Fibroblast of villous mesenchyme (primary cell): ENCODE results near the gene UBAP2L. TPM values are rescaled to one million over a fixed set of nuclear protein-coding genes. Genes with fewer than 3 reads are reported as not detected.
"Not testable (repeated sequence)": the region's sequence is repeated elsewhere in the genome, so short reads cannot be mapped to it uniquely, and the experiment has no call there.

Source experiments
- DNase-seq: peaks from one replicate; pipeline ENCODE4 v3.0.0-alpha.2; 2010; ENCODE audit warnings: low read depth
- H3K4me3 ChIP-seq: 2 replicates; pipeline ENCODE4 v1.5.1; 2011; ENCODE audit warnings: low read depth, mild to moderate bottlenecking, low read length
- CTCF ChIP-seq: IDR thresholded peaks from 2 replicates; pipeline ENCODE4 v1.5.1; 2012; ENCODE audit warnings: low read depth, mild to moderate bottlenecking, low read length; ENCODE audit not compliant: insufficient read depth
- total RNA-seq: library from RNA; depleted of rRNA; stranded (reverse); fragments of >200 nt; gene quantifications from 2 replicates; pipeline ENCODE4 v1.2.3, GENCODE V29; 2012

The UBAP2L gene
- total RNA-seq, 1 donor, result 126 TPM

GRCh38 chr1:154225370-154225769 is 4.6 kb downstream of the UBAP2L start:
- TF ChIP-seq CTCF, result no peak

GRCh38 chr1:154231112-154231511 is 10.4 kb downstream of the UBAP2L start:
- not testable (repeated sequence) for DNase-seq, H3K4me3 ChIP-seq

More at GRCh38 chr1:154225370-154225769, 4.6 kb downstream of the UBAP2L start:
- no peak for DNase-seq
- no peak overlapping the region for H3K4me3 ChIP-seq

- H3K4me3 ChIP-seq, DNase-seq: not testable (repeated sequence)
Measured at GRCh38 chr1:154233127-154233526, 12.4 kb downstream of the UBAP2L start.

- DNase-seq, result no peak
- TF ChIP-seq CTCF, result no peak
- H3K4me3 ChIP-seq, result no peak overlapping the region
Measured at GRCh38 chr1:154236855-154237254, 16.1 kb downstream of the UBAP2L start.

GRCh38 chr1:154237435-154237834 is 16.7 kb downstream of the UBAP2L start:
- no peak for TF ChIP-seq CTCF
- DNase-seq, result no peak
- no peak overlapping the region for H3K4me3 ChIP-seq

GRCh38 chr1:154237880-154238506 is 17.2 kb downstream of the UBAP2L start:
- no peak overlapping the region for H3K4me3 ChIP-seq
- no peak for DNase-seq
- TF ChIP-seq CTCF, result no peak

- no peak for DNase-seq
- TF ChIP-seq CTCF, result no peak
- H3K4me3 ChIP-seq, result no peak overlapping the region
Measured at GRCh38 chr1:154239491-154239890, 18.7 kb downstream of the UBAP2L start.

GRCh38 chr1:154240294-154240833 is 19.6 kb downstream of the UBAP2L start:
- no peak for TF ChIP-seq CTCF

More at GRCh38 chr1:154240294-154240833, 19.6 kb downstream of the UBAP2L start:
- no peak for DNase-seq
- H3K4me3 ChIP-seq, result no peak overlapping the region
